Hepatocyte (in vitro differentiated cells): ENCODE results near the gene SLC43A1. TPM values are rescaled to one million over a fixed set of nuclear protein-coding genes. Genes with fewer than 3 reads are reported as not detected.

Source experiments
- DNase-seq: peaks from one replicate; pipeline ENCODE4 v3.0.0-alpha.2; 2016; ENCODE audit warnings: low spot score
- H2AFZ ChIP-seq: fragments of 200-600 bp; sonication (generic); 2 replicates; pipeline ENCODE4 v1.6.0; 2016; ENCODE audit warnings: antibody characterized with exemption, mild to moderate bottlenecking
- H3K27ac ChIP-seq: fragments of 200-600 bp; sonication (generic); 2 replicates; pipeline ENCODE4 v1.5.1; 2016; ENCODE audit warnings: mild to moderate bottlenecking
- H3K27me3 ChIP-seq: fragments of 200-600 bp; sonication (generic); 2 replicates; pipeline ENCODE4 v1.6.1; 2016
- H3K36me3 ChIP-seq: fragments of 200-600 bp; sonication (generic); replicated peaks from 2 replicates; pipeline ENCODE4 v1.5.1; 2016; ENCODE audit warnings: low read depth; ENCODE audit not compliant: insufficient read depth
- H3K4me1 ChIP-seq: fragments of 200-600 bp; sonication (generic); 2 replicates; pipeline ENCODE4 v1.5.1; 2016; ENCODE audit warnings: mild to moderate bottlenecking, moderate library complexity; ENCODE audit not compliant: insufficient read depth
- H3K4me2 ChIP-seq: fragments of 200-600 bp; sonication (generic); 2 replicates; pipeline ENCODE4 v1.6.0; 2016
- H3K4me3 ChIP-seq: fragments of 200-600 bp; sonication (generic); 2 replicates; pipeline ENCODE4 v1.5.1; 2016; ENCODE audit warnings: mild to moderate bottlenecking
- H3K79me2 ChIP-seq: fragments of 200-600 bp; sonication (generic); 2 replicates; pipeline ENCODE4 v1.6.0; 2017; ENCODE audit warnings: mild to moderate bottlenecking
- H3K9me2 ChIP-seq: fragments of 200-600 bp; sonication (generic); replicated peaks from 2 replicates; pipeline ENCODE4 v1.6.0; 2017; ENCODE audit warnings: mild to moderate bottlenecking; ENCODE audit not compliant: insufficient read depth
- H3K9me3 ChIP-seq: fragments of 200-600 bp; sonication (generic); 2 replicates; pipeline ENCODE4 v1.5.1; 2016; ENCODE audit warnings: low read depth, mild to moderate bottlenecking
- H4K20me1 ChIP-seq: fragments of 200-600 bp; sonication (generic); 2 replicates; pipeline ENCODE4 v1.6.0; 2016; ENCODE audit warnings: mild to moderate bottlenecking; ENCODE audit not compliant: insufficient read depth, poor library complexity, severe bottlenecking
- EZH2 ChIP-seq: fragments of 200-600 bp; sonication (generic); IDR thresholded peaks from 2 replicates; pipeline ENCODE4 v1.6.1; 2016; ENCODE audit warnings: antibody characterized with exemption, mild to moderate bottlenecking, borderline replicate concordance
- EZH2phosphoT487 ChIP-seq: fragments of 200-600 bp; sonication (generic); IDR thresholded peaks from one replicate; pipeline ENCODE4 v1.6.1; 2018; ENCODE audit warnings: antibody characterized with exemption, mild to moderate bottlenecking, low read depth, moderate library complexity; ENCODE audit not compliant: unreplicated experiment, severe bottlenecking
- WGBS: methylation state at CpG from one replicate; pipeline ENCODE4 v1.1.6; 2016; ENCODE audit warnings: low lambda C conversion rate; ENCODE audit errors: missing lambda C conversion rate; 5-methylcytosine and 5-hydroxymethylcytosine counted together
- polyA plus RNA-seq: library from polyadenylated mRNA; unstranded; fragments of >200 nt; fragmentation: Nextera tagmentation; extraction: Ambion mirVana; gene quantifications from 2 replicates; pipeline ENCODE4 v1.2.1, GENCODE V29; 2016
- total RNA-seq: library from RNA; depleted of rRNA; stranded (reverse); fragments of >200 nt; gene quantifications from 2 replicates; pipeline ENCODE4 v1.2.3, GENCODE V29; 2014
- TF ChIP-seq, protein P1 (sequence below): fragments of 200-600 bp; sonication (generic); IDR thresholded peaks from 2 replicates; pipeline ENCODE4 v1.5.1; 2016; ENCODE audit warnings: antibody characterized with exemption, mild to moderate bottlenecking; ENCODE audit not compliant: poor library complexity

The SLC43A1 gene
- total and polyA plus RNA-seq, 2 experiments from 2014 or later, result 39.5 to 40.4 TPM

DNA sequence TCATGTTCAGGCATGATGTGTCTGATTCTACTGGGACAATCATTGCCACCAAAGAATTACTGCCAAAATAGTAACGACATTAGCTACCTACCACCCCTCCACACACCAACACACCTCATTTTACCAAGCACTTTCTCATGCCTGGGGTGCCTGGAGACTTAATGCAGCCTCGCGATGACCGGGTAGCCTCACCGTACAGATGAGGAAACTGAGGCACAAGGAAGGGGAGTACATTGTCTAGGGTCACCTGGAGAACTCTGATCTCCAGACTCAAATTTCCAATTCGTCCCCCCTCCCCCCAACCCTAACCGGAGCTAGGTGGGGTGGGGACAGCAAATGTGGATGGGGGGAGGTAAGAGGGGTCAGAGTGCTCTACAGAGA lies 57.9 kb downstream of the SLC43A1 start:
- Histone ChIP-seq H2AFZ (no peak overlapping the region), H3K4me1 (peaks cover 34% of the 10 kb centered on the region), H3K9me2 (no peaks in the 10 kb centered on the region), H3K4me2 (peak overlapping the region; percentile 90), H3K27ac (no peak overlapping the region), H4K20me1 (no peaks in the 10 kb centered on the region), H3K27me3 (peaks cover 50% of the 10 kb centered on the region), H3K4me3 (no peak overlapping the region), H3K9me3 (no peaks in the 10 kb centered on the region), H3K79me2 (no peaks in the 10 kb centered on the region), H3K36me3 (no peaks in the 10 kb centered on the region)
- no peak for DNase-seq
- TF ChIP-seq EZH2phosphoT487 (no peak), EZH2 (no peak)
- TF ChIP-seq, protein P1, sequence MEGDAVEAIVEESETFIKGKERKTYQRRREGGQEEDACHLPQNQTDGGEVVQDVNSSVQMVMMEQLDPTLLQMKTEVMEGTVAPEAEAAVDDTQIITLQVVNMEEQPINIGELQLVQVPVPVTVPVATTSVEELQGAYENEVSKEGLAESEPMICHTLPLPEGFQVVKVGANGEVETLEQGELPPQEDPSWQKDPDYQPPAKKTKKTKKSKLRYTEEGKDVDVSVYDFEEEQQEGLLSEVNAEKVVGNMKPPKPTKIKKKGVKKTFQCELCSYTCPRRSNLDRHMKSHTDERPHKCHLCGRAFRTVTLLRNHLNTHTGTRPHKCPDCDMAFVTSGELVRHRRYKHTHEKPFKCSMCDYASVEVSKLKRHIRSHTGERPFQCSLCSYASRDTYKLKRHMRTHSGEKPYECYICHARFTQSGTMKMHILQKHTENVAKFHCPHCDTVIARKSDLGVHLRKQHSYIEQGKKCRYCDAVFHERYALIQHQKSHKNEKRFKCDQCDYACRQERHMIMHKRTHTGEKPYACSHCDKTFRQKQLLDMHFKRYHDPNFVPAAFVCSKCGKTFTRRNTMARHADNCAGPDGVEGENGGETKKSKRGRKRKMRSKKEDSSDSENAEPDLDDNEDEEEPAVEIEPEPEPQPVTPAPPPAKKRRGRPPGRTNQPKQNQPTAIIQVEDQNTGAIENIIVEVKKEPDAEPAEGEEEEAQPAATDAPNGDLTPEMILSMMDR, result no peak
- 4% methylated on average over 6 of the region's 7 CpGs for WGBS

DNA sequence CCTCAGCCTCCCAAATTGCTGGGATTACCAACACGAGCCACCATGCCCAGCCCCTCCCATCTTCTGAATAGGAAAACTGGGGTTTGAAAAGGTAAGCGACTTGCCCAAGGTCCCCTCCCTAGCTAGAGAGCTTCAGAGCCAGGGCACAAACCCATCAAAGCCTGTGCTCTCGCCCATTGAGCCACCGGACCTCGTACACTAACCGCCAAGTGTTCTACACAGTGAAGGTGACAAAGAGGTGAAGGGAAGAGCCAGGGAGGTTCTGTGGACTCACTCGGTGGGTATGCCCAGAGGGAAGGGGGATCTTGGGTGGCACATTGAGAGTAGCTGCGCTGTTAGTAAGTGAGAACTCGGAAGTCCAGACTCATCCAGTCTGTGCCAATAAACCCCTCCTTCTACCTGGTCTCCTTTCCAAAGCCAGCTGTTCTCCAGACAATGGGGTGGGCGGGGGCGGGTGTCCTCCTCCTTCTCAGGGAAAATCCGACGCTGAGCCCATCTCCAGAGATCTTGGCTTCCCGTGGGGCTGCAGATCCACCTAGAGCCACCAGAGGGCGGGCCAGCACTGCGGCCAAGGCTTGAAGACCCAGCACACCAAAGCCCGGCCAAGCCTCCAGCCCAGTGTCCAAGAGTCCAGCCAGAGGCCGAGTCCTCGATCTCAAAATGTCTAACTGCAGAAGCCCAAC lies 58.4 kb downstream of the SLC43A1 start:
- no peaks in the 10 kb centered on the region for H3K36me3 ChIP-seq
- peak overlapping the region; percentile 90 for H3K4me2 ChIP-seq
- no peak overlapping the region for H3K27ac ChIP-seq
- TF ChIP-seq EZH2 (no peak), EZH2phosphoT487 (no peak)
- TF ChIP-seq, protein P1, result peak; percentile 95
- no peaks in the 10 kb centered on the region for H4K20me1 ChIP-seq
- H3K27me3 ChIP-seq, result peaks cover 45% of the 10 kb centered on the region
- H3K79me2 ChIP-seq, result no peaks in the 10 kb centered on the region
- DNase-seq, result peak; percentile 92
- WGBS, result 16% methylated on average over 19 of the region's 19 CpGs
- no peak overlapping the region for H3K4me3 ChIP-seq
- no peaks in the 10 kb centered on the region for H3K9me2 ChIP-seq
- no peaks in the 10 kb centered on the region for H3K9me3 ChIP-seq
- H2AFZ ChIP-seq, result no peak overlapping the region
- H3K4me1 ChIP-seq, result peaks cover 34% of the 10 kb centered on the region

DNA sequence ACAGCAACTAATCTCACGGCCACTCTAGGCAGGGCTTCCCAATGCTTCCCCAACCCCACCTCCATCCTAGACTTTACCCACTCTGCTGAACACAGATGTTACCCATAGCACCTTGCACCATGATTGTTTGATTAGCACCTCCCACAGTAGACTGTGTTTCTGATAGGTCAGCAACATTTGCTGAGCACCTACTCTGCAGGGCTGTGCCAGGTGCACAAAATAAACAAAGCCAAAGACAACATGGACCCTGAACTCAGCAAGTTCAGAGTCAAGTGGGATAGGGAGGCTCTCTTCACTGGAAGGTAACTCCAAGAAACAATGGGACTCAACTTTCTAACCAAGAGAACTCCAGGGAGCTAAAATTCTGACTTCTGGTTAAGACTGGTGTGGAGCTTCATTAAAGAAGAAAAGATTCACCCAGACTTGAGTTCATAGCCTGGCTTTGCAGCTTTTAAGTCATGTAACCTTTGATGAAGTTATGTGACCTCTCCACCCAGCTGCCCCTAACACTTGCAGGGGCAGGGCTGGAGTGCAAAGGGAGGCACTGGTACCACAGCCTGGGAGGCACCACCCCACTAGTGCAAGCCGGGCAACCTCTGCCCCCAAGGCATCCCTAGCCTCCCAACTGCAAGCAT lies 61.8 kb downstream of the SLC43A1 start:
- H3K27me3 ChIP-seq, result peaks cover 12% of the 10 kb centered on the region
- 85% methylated on average over 2 of the region's 2 CpGs for WGBS
- H3K27ac ChIP-seq, result peak overlapping the region; percentile 64
- no peak overlapping the region for H2AFZ ChIP-seq
- no peaks in the 10 kb centered on the region for H3K79me2 ChIP-seq
- H4K20me1 ChIP-seq, result no peaks in the 10 kb centered on the region
- H3K4me3 ChIP-seq, result no peak overlapping the region
- no peaks in the 10 kb centered on the region for H3K36me3 ChIP-seq
- no peaks in the 10 kb centered on the region for H3K9me3 ChIP-seq
- H3K4me1 ChIP-seq, result peaks cover 18% of the 10 kb centered on the region
- no peaks in the 10 kb centered on the region for H3K9me2 ChIP-seq
- DNase-seq, result peak; percentile 60
- H3K4me2 ChIP-seq, result peak overlapping the region; percentile 43
- TF ChIP-seq, protein P1, result no peak
- no peak for TF ChIP-seq EZH2phosphoT487
- no peak for TF ChIP-seq EZH2
